T-helper 1 cell treated with Interleukin-12 subunit alpha and Interleukin-12 subunit beta and Interleukin-4 antibody, amounts not matched to agents 30 ng/mL and 1 ng/mL, for 36 hours (primary cell): ENCODE measurements around the gene BANP. TPM values are rescaled to one million over a fixed set of nuclear protein-coding genes. Genes with fewer than 3 reads are reported as not detected.
"Not testable (repeated sequence)": the region's sequence is repeated elsewhere in the genome, so short reads cannot be mapped to it uniquely, and the experiment has no call there.

Experiments used
- intact Hi-C: fragments of 100-400 bp; cut with micrococcal nuclease; formaldehyde crosslinking; loops from one replicate; pipeline ENCODE4 v1.15.1; 2024
- total RNA-seq: library from RNA; stranded (reverse); gene quantifications from 2 replicates; pipeline ENCODE4 v1.2.3, GENCODE V29; 2022

The BANP gene
- total RNA-seq, 1 donor from 2014 or later, result 43.7 TPM

DNA sequence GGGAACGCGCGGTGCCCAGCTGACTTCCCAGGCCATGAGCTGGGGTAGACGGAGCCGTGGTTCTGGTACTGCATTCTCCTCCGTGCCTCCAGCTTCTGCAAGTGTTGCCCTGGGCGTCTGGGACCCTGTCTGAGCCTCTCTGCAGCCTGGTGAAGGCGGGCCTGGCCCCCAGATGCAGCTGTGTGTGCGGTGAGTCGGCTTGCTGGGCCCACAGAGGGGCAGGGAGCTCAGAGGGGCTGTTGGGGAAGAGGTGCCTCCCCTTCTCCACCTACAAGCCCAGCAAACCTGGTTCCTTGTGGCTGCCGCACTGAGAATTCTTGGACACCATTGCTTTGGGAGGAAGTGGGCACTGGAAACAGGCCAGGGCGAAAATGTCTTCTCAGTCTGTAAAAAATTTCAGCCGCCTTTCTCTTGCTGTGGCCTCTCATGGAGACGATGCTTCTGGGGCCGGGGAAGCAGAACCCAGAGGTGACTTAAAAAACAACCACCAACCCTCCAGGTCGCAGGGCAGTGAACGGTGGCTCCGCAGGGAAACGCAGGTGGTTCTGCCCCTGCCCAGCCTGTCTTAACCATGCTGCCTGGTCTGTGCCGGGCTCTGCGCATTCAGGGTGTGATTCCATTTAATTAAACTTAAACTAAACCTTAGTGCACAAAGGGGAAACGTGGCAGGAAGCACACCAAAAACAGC is 163.5 kb downstream of the BANP start:
- intact Hi-C loops, result not testable (repeated sequence)

DNA sequence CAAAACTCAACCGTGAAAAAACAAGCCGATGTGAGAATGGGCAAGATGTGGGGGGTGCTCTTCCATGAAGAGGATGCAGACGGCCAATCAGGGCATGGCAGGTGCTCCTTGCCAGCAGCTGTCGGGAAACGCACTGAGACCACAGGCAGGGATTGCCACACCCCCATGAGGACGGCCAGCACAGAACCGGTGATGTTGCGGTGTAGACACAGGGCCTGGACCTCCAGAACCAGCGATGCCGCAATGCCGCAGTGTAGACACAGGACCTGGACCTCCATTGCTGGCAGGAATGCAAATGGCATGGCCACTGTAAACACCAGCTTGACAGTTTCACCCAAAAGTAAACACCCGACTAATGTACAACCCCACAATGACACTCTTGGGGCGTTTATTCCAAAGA is 164.9 kb downstream of the BANP start:
- intact Hi-C loops, result no loop called here

DNA sequence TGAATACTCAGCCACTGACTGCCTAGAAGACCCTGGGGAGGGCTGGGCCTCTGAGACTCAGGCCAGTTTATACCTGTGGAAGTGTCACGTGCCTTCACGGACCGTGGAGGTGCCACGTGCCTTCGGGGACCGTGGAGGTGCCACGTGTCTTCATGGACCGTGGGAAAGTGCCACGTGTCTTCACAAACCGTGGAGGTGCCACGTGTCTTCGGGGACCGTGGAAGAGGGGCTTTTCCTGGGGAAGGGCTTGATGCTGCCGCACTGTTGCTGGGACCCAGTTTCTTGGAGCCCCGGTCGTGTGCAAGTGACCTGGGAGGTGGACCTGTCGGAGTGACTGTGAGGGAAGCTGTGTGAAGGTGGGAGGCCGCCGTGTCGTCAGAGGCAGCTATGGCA is 166.2 kb downstream of the BANP start:
- intact Hi-C loops, result no loop called here

DNA sequence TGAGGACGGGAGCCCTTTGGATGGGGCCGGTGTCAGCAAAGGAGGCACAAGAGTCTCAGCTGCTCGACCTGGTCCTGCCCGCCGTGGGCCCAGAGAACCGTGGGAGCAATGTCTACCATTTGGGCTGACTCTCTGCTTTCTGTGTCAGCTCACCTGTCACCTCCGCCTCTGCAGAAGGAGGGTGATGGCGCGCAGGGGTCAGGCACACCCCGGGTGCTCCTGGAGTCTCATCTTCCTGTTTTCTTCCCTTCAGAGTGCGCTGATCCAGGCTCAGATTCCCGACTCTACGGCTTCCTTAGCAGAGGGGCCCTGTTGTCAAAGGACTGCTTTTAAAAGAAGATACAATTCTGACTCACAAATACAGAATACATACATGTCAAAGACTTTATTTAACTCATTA is 167.1 kb downstream of the BANP start:
- intact Hi-C loops, result no loop called here

DNA sequence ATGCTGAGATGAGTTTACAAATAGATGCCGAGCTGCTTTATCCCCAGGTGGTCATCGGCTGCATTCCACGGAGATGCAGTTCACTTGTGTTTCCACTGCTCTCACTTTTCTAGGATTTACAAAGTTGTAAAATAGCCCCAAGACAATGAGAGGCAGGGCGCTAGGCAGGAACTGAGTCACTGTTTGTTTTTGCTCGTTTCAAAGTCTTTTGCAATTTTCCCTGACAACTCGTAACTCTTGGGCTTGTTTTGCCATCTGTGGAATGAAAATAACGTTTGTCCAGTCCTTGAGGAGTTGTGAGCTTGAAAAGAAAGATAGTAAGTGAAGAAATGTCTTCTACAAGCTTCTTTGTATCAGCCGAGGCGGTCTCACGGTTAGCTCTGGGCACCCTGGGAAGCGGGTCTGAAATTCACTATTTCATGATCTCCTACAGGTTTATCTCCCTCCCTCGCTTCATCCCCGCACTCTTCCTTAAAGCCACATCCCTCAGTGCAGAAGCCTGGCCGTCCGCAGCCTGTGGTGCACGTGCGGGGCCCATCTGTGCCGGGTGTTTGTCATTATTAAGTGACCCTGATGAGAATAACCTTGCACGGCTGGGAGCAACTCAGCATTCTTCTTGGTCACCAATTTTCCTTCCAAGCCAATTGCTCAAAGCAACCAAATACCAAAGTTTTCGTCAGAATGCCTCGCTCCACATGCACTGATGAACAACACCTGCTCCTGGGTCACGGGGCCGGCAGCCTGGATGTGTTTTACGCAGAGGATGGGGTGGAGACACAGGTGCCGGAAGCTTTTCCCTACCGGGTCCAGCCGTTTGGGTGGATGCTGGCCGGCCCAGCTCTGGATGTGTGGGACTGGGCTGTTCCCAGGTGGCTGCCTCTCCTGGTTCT is 167.9 kb downstream of the BANP start:
- intact Hi-C loops, result not testable (repeated sequence)

DNA sequence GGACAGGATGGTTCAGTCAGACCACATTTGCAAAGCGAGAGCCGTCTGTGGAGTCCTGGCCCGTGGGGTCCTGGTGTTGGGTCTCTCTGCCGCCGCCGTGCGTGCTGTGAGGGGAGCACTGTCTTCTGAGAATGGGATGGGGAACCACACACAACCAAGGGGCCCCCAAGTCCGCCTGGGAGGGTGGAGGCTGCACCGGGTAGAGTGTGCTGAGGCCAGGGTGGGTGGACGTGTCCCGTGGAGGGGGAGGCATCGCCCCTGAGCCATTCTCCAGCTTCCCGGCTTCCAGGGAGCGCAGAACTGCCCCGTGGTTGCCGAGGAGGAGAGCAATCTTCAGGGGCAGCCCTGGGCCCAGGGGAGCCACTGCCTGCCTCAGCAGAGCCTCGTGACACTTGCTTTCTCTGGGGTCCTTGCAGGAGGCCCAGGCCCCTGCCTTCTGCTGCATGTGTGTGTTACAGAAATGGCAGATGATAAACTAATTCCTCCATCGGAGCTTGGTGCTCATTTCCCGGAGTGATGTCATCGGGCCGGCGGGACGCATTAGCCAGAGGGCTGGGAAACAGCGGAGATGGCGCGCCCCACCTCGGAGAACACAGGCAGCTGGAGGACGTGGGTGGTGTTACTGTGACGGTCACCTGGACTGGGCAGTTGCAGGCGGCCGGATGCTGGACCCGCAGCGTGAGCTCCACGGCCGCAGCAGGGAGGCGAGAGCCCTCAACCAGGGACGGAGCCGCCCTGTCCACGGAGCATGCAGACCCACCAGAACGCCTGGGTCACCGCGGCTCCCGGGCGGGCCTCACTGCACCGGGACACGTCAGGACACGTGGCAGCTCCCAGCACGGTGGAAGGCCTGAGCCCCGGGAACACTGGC is 168.9 kb downstream of the BANP start:
- intact Hi-C loops, result not testable (repeated sequence)

DNA sequence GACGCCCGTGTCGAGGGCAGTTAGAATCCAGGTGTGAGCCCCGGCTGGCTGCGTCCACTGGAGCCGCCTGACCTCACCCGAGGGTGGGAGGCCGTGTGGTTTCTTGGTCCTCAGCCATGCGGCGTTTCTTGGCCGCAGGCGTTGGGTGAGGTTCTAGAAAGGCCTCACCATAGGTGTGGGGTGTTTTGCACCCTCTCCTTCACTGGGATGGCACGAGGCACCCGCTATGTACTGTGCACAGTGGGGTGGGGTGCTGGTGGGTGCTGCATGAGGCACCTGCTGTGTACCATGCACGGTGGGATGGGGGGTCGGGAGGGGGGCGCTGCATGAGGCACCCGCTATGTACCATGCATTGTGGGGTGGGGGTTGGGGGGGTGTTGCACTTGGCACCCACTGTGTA is 169.6 kb downstream of the BANP start:
- intact Hi-C loops, result no loop called here

DNA sequence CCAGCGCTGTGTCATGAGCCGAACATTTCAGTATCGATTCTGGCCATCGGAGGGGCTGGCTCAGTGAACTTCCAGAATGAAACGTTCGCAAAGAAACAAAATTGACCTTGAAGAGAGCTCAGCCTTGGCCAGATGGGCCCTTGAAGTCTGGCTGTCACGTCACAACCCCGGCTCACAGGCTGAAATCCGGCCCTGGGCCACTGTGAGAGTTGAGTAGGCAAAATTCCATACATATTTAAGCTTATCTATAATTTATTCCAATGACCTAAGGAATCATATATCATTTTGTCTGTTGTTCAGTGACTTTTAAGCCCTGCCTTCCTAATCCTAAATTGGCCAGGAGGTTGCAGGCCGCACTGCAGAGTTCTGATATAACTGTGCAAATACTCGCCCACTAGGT is 170.2 kb downstream of the BANP start:
- intact Hi-C loops, result not testable (repeated sequence)

DNA sequence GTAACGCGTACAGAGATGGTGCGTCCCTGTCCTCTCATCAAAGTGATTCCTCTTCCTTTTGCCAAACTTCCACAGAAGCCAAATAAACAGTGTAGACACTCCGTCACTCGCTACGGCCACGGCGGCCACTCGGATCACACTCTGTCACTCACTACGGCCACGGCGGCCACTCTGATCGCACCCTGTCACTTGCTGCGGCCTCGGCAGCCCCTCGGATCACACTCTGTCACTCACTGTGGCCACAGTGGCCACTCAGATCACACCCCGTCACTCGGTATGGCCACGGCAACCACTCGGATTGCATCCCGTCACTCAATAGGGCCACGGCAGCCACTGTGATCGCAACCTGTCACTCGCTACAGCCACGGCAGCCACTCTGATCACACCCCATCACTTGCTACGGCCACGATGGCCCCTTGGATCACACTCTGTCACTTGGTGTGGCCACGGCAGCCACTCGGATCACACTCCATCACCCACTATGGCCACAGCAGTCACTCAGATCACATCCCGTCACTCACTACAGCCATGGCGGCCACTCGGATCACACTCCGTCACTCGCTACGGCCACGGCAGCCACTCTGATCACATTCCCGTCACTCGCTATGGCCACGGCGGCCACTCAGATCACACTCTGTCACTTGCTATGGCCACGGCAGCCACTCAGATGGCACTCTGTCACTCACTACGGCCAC is 170.8 kb downstream of the BANP start:
- intact Hi-C loops, result no loop called here

Other genes with a start within 250 kb of the BANP start
- gene KLHDC4, start 185.4 kb upstream of the BANP start, total RNA-seq, result 82.6 and 84.7 TPM in 2 replicates
- 191 and 198 TPM in 2 replicates for gene SLC7A5, start 81.9 kb upstream of the BANP start, total RNA-seq
- gene CA5A, start 14.9 kb upstream of the BANP start, total RNA-seq, result not detected in 2 replicates